Memory B cell (primary cell): ENCODE data around the gene FAM229A.
A peak's percentile ranks its signal among the peaks of the same experiment; 100 is the strongest.
"Not testable (repeated sequence)": the region's sequence is repeated elsewhere in the genome, so short reads cannot be mapped to it uniquely, and the experiment has no call there.

ENCODE experiments used
- ATAC-seq: fragments of 150-1000 bp; cut with Tn5 transposase; 2 replicates; pipeline ENCODE4 v1.10.0; 2021; ENCODE audit warnings: low read depth, mild to moderate bottlenecking, moderate library complexity
- DNase-seq, 2 donors: peaks; one replicate each; pipeline ENCODE4 v3.0.0; 2022; ENCODE audit warnings: low spot score in 2 of 2
- H3K27ac Mint-ChIP-seq: one replicate; pipeline ENCODE4 v1.8.0; 2022; ENCODE audit warnings: mild to moderate bottlenecking, moderate library complexity, mixed read lengths
- H3K27me3 Mint-ChIP-seq: one replicate; pipeline ENCODE4 v1.8.0; 2022; ENCODE audit warnings: mixed read lengths
- H3K36me3 Mint-ChIP-seq: one replicate; pipeline ENCODE4 v1.8.0; 2022; ENCODE audit warnings: mild to moderate bottlenecking, mixed read lengths
- H3K4me1 Mint-ChIP-seq: one replicate; pipeline ENCODE4 v1.8.0; 2022; ENCODE audit warnings: mixed read lengths
- H3K4me3 Mint-ChIP-seq: one replicate; pipeline ENCODE4 v1.8.0; 2022; ENCODE audit warnings: mild to moderate bottlenecking, moderate library complexity, mixed read lengths
- H3K9me3 Mint-ChIP-seq: one replicate; pipeline ENCODE4 v1.8.0; 2022; ENCODE audit warnings: mixed read lengths

Gene FAM229A

GRCh38 chr1:32361674-32362473, 411 bp downstream of the FAM229A start:
- H3K4me1 Mint-ChIP-seq: peaks cover 17% of the 10 kb centered on the region
- no peaks in the 10 kb centered on the region for H3K27me3 Mint-ChIP-seq
- peaks cover 10% of the 10 kb centered on the region for H3K36me3 Mint-ChIP-seq
- H3K4me3 Mint-ChIP-seq: peak overlapping the region; percentile 61
- H3K9me3 Mint-ChIP-seq: no peaks in the 10 kb centered on the region
- ATAC-seq (peak; percentile 28), DNase-seq (peak in 1 of 2 donors; percentile 44)
- peak overlapping the region; percentile 40 for H3K27ac Mint-ChIP-seq

DNA sequence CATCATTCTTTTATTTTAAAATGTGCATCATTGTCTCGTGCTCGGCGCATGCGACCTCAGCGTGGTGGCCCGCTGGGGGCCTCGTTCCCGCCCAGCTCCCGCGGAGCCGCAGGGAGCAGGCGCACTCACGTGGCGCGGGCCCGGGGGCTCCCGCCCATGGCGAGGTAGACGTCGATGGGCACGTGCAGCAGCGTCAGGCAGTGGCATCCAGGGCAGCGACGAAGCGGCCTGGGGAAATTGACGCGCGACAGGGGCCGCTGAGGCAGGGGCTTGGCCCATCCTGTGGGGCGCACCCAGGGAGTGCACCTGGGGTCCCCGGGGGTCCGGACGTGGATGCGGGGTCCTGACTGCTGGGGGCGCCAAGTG, 994 bp downstream of the FAM229A start:
- Mint-ChIP-seq H3K36me3 (peaks cover 11% of the 10 kb centered on the region), H3K27ac (peak overlapping the region; percentile 75), H3K4me1 (peaks cover 17% of the 10 kb centered on the region), H3K4me3 (no peak overlapping the region), H3K9me3 (no peaks in the 10 kb centered on the region), H3K27me3 (no peaks in the 10 kb centered on the region)
- DNase-seq (no peak), ATAC-seq (no peak)

- H3K36me3 Mint-ChIP-seq: peaks cover 5% of the 10 kb centered on the region
- ATAC-seq (no peak), DNase-seq (no peak)
- H3K27ac Mint-ChIP-seq: no peak overlapping the region
- no peak overlapping the region for H3K4me3 Mint-ChIP-seq
- H3K4me1 Mint-ChIP-seq: peaks cover 21% of the 10 kb centered on the region
- no peaks in the 10 kb centered on the region for H3K27me3 Mint-ChIP-seq
- no peaks in the 10 kb centered on the region for H3K9me3 Mint-ChIP-seq
Observed at GRCh38 chr1:32358435-32358834, 3.9 kb downstream of the FAM229A start.

DNA sequence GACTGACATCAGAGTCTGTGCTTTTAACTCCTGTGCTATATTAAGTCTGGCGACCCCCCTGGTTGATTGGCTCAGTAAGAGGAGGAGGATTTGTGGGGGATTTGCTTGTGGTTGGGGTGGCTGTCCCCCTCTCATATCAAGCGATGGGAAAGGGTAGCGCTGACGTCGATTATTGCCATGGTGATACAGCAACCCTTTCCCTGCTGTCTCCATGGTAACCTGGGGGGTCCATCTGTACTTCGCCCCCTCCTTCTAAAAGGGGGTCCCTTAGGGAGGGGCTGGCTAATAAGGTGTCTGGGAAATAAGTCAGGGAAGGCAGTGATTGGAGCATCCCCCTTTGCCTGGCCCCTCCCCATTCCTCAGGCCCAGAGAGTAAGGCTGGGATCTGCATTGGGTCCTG, 4.7 kb downstream of the FAM229A start:
- Mint-ChIP-seq H3K36me3 (peaks cover 3% of the 10 kb centered on the region), H3K4me3 (no peak overlapping the region), H3K4me1 (peaks cover 21% of the 10 kb centered on the region), H3K9me3 (no peaks in the 10 kb centered on the region), H3K27me3 (no peaks in the 10 kb centered on the region), H3K27ac (no peak overlapping the region)
- DNase-seq: no peak
- no peak for ATAC-seq

GRCh38 chr1:32356478-32356877, 5.8 kb downstream of the FAM229A start:
- H3K4me3 Mint-ChIP-seq: no peak overlapping the region
- no peaks in the 10 kb centered on the region for H3K9me3 Mint-ChIP-seq
- no peaks in the 10 kb centered on the region for H3K27me3 Mint-ChIP-seq
- H3K36me3 Mint-ChIP-seq: peaks cover 3% of the 10 kb centered on the region
- H3K27ac Mint-ChIP-seq: no peak overlapping the region
- no peak for ATAC-seq
- DNase-seq: no peak
- H3K4me1 Mint-ChIP-seq: peaks cover 21% of the 10 kb centered on the region

GRCh38 chr1:32355778-32356177, 6.5 kb downstream of the FAM229A start:
- not testable (repeated sequence) for H3K27me3 Mint-ChIP-seq, ATAC-seq, H3K36me3 Mint-ChIP-seq, H3K9me3 Mint-ChIP-seq, DNase-seq, H3K4me3 Mint-ChIP-seq, H3K27ac Mint-ChIP-seq
- H3K4me1 Mint-ChIP-seq: peaks cover 18% of the 10 kb centered on the region

GRCh38 chr1:32353886-32354570, 8.3 kb downstream of the FAM229A start:
- H3K4me3 Mint-ChIP-seq: peak overlapping the region; percentile 8
- H3K27ac Mint-ChIP-seq: peak overlapping the region; percentile 3
- H3K9me3 Mint-ChIP-seq: no peaks in the 10 kb centered on the region
- H3K27me3 Mint-ChIP-seq: no peaks in the 10 kb centered on the region
- ATAC-seq: no peak
- H3K36me3 Mint-ChIP-seq: peaks cover 2% of the 10 kb centered on the region
- H3K4me1 Mint-ChIP-seq: peaks cover 9% of the 10 kb centered on the region
- no peak for DNase-seq

- Mint-ChIP-seq H3K9me3 (no peaks in the 10 kb centered on the region), H3K4me1 (peaks cover 9% of the 10 kb centered on the region), H3K27ac (peak overlapping the region; percentile 3), H3K27me3 (no peaks in the 10 kb centered on the region), H3K36me3 (peaks cover 2% of the 10 kb centered on the region), H3K4me3 (peak overlapping the region; percentile 60)
- ATAC-seq: no peak
- DNase-seq: no peak
Observed at GRCh38 chr1:32353431-32353830, 8.9 kb downstream of the FAM229A start.

DNA sequence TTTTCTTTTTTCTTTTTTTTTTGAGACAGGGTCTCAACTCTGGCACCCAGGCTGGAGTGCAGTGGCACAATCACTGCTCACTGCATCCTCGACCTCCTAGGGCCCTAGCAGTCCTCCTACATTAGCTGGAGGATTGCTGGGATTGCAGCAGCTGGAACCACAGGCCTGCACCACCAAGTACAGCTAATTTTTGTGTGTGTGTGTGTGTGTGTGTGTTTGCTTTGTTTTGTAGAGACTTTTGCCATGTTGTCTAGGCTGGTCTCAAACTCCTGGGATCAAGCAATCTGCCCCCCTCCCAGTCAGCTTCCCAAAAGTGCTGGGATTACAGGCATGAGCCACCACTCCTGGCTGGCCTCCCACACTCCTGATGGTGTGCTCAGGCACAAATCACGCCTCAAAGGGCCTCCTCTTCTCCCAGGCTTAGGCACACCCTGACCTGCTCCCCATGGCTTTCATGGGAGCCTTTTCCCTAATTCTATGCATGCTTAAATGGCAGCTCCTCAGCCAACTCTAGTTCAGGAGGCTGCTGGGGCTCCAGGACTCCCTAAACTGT, 9.4 kb downstream of the FAM229A start:
- peaks cover 2% of the 10 kb centered on the region for H3K36me3 Mint-ChIP-seq
- H3K4me3 Mint-ChIP-seq: peak overlapping the region; percentile 60
- peaks cover 9% of the 10 kb centered on the region for H3K4me1 Mint-ChIP-seq
- DNase-seq (no peak), ATAC-seq (no peak)
- no peaks in the 10 kb centered on the region for H3K27me3 Mint-ChIP-seq
- no peak overlapping the region for H3K27ac Mint-ChIP-seq
- no peaks in the 10 kb centered on the region for H3K9me3 Mint-ChIP-seq

- DNase-seq (no peak), ATAC-seq (no peak)
- H3K27ac Mint-ChIP-seq: peak overlapping the region; percentile 79
- H3K4me1 Mint-ChIP-seq: peaks cover 9% of the 10 kb centered on the region
- H3K36me3 Mint-ChIP-seq: peaks cover 2% of the 10 kb centered on the region
- no peaks in the 10 kb centered on the region for H3K9me3 Mint-ChIP-seq
- H3K4me3 Mint-ChIP-seq: peak overlapping the region; percentile 89
- no peaks in the 10 kb centered on the region for H3K27me3 Mint-ChIP-seq
Observed at GRCh38 chr1:32352239-32352745, 10.0 kb downstream of the FAM229A start.

- H3K9me3 Mint-ChIP-seq: no peaks in the 10 kb centered on the region
- H3K4me1 Mint-ChIP-seq: peaks cover 9% of the 10 kb centered on the region
- peak overlapping the region; percentile 79 for H3K27ac Mint-ChIP-seq
- H3K4me3 Mint-ChIP-seq: peak overlapping the region; percentile 89
- ATAC-seq (peak; percentile 93), DNase-seq (peak; percentile 87 to 90)
- no peaks in the 10 kb centered on the region for H3K27me3 Mint-ChIP-seq
- H3K36me3 Mint-ChIP-seq: peaks cover under 1% of the 10 kb centered on the region
Observed at GRCh38 chr1:32351399-32352238, 10.7 kb downstream of the FAM229A start.

- Mint-ChIP-seq H3K36me3 (no peaks in the 10 kb centered on the region), H3K4me1 (peaks cover 9% of the 10 kb centered on the region), H3K27me3 (no peaks in the 10 kb centered on the region), H3K4me3 (peak overlapping the region; percentile 89), H3K9me3 (no peaks in the 10 kb centered on the region), H3K27ac (peak overlapping the region; percentile 79)
- DNase-seq: peak in 1 of 2 donors; percentile 85
- peak; percentile 70 for ATAC-seq
Observed at GRCh38 chr1:32350785-32351398, 11.4 kb downstream of the FAM229A start.

GRCh38 chr1:32349211-32349708, 13.0 kb downstream of the FAM229A start:
- Mint-ChIP-seq H3K4me1 (peaks cover 8% of the 10 kb centered on the region), H3K36me3 (no peaks in the 10 kb centered on the region), H3K9me3 (no peaks in the 10 kb centered on the region)

More at GRCh38 chr1:32349211-32349708, 13.0 kb downstream of the FAM229A start:
- Mint-ChIP-seq H3K27me3 (no peaks in the 10 kb centered on the region), H3K27ac (no peak overlapping the region), H3K4me3 (no peak overlapping the region)
- DNase-seq (no peak), ATAC-seq (no peak)
